HepG2 (cell line): ENCODE results near the gene PPDPF.

Source experiments
- AGO1 ChIP-seq: fragments of 200-400 bp; formaldehyde crosslinking; IDR thresholded peaks from 2 replicates; pipeline ENCODE4 v1.6.1; 2017; ENCODE audit warnings: mild to moderate bottlenecking, low read depth, low read length, moderate library complexity; ENCODE audit not compliant: poor library complexity, severe bottlenecking
- FOXP1 ChIP-seq, 2 experiments: fragments of 450-650 bp in 1 of 2; IDR thresholded peaks; 2 replicates each; pipeline ENCODE4 v1.6.1; 2017 to 2018; ENCODE audit warnings: antibody characterized with exemption in 1 of 2
- SMYD3 ChIP-seq: sonication (generic); formaldehyde crosslinking; IDR thresholded peaks from 2 replicates; pipeline ENCODE4 v1.8.1; 2023; ENCODE audit warnings: mild to moderate bottlenecking, missing genetic modification reagents
- SPEN ChIP-seq: sonication (generic); formaldehyde crosslinking; IDR thresholded peaks from 2 replicates; pipeline ENCODE4 v1.5.1; 2020; ENCODE audit warnings: low read depth, mild to moderate bottlenecking, missing genetic modification reagents
- TBP ChIP-seq: sonication (generic); formaldehyde crosslinking; IDR thresholded peaks from 2 replicates; pipeline ENCODE4 v1.5.0; 2020; ENCODE audit warnings: missing genetic modification reagents
- TBX3 ChIP-seq: fragments of 450-650 bp; IDR thresholded peaks from 2 replicates; pipeline ENCODE4 v1.6.1; 2017; ENCODE audit warnings: antibody characterized with exemption, mild to moderate bottlenecking, inconsistent platforms, borderline replicate concordance
- ZBTB3 ChIP-seq: sonication (generic); formaldehyde crosslinking; IDR thresholded peaks from 2 replicates; pipeline ENCODE4 v1.4.0; 2020; ENCODE audit warnings: low read depth, mild to moderate bottlenecking, moderate library complexity, missing genetic modification reagents, borderline replicate concordance
- ZNF792 ChIP-seq: IDR thresholded peaks from 2 replicates; pipeline ENCODE4 v1.6.1; 2016
- TF ChIP-seq, protein P1 (sequence below): sonication (generic); formaldehyde crosslinking; IDR thresholded peaks from 2 replicates; pipeline ENCODE4 v1.5.0; 2020; ENCODE audit warnings: mild to moderate bottlenecking, missing genetic modification reagents, borderline replicate concordance
- TF ChIP-seq, protein P2 (sequence below), 2 experiments: sonication (generic) in 1 of 2; formaldehyde crosslinking in 1 of 2; IDR thresholded peaks; 2 replicates each; pipeline versions ENCODE4 v1.5.1 to v1.6.1; 2011 to 2020; ENCODE audit warnings: borderline replicate concordance in 1 of 2, low read depth in 1 of 2, low read length in 1 of 2, mild to moderate bottlenecking in 1 of 2, missing genetic modification reagents in 1 of 2, moderate library complexity in 1 of 2
- TF ChIP-seq, protein P3 (sequence below): IDR thresholded peaks from 2 replicates; pipeline ENCODE4 v1.6.1; 2012; ENCODE audit warnings: low read length, improper control_type of control experiment

DNA sequence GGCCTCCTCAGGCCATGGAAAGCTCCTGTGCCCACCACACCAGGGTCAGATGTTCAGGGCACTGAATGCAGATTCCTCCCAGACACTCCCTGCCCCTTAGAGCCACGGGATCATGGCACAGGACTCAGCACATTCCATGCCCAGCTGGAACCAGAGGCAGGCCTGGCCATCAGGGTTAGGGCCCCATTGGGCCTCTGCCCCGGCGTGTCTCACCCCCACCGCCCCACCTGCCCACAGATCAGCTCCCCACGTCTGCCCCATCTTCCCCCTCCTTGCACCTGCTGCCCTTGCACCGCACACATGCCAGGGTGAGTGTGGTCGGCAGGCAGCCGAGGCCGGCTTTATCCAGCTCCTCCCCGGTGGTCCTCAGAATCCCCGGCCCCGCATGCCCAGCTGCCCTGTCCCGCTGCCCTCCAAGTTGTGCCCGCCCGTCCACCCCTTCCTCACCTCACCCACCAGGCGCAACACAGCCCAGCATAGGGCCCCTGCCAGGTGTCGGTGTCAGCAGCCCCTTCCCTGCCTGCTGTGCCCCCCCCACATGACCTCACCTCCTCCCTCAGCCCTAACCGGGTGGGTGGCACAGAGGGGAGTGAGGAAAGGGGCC is 29.2 kb downstream of the PPDPF start:
- TF ChIP-seq SPEN (CRISPR knock-in tag) = no peak
- TF ChIP-seq AGO1 = no peak
- TF ChIP-seq, protein P1, sequence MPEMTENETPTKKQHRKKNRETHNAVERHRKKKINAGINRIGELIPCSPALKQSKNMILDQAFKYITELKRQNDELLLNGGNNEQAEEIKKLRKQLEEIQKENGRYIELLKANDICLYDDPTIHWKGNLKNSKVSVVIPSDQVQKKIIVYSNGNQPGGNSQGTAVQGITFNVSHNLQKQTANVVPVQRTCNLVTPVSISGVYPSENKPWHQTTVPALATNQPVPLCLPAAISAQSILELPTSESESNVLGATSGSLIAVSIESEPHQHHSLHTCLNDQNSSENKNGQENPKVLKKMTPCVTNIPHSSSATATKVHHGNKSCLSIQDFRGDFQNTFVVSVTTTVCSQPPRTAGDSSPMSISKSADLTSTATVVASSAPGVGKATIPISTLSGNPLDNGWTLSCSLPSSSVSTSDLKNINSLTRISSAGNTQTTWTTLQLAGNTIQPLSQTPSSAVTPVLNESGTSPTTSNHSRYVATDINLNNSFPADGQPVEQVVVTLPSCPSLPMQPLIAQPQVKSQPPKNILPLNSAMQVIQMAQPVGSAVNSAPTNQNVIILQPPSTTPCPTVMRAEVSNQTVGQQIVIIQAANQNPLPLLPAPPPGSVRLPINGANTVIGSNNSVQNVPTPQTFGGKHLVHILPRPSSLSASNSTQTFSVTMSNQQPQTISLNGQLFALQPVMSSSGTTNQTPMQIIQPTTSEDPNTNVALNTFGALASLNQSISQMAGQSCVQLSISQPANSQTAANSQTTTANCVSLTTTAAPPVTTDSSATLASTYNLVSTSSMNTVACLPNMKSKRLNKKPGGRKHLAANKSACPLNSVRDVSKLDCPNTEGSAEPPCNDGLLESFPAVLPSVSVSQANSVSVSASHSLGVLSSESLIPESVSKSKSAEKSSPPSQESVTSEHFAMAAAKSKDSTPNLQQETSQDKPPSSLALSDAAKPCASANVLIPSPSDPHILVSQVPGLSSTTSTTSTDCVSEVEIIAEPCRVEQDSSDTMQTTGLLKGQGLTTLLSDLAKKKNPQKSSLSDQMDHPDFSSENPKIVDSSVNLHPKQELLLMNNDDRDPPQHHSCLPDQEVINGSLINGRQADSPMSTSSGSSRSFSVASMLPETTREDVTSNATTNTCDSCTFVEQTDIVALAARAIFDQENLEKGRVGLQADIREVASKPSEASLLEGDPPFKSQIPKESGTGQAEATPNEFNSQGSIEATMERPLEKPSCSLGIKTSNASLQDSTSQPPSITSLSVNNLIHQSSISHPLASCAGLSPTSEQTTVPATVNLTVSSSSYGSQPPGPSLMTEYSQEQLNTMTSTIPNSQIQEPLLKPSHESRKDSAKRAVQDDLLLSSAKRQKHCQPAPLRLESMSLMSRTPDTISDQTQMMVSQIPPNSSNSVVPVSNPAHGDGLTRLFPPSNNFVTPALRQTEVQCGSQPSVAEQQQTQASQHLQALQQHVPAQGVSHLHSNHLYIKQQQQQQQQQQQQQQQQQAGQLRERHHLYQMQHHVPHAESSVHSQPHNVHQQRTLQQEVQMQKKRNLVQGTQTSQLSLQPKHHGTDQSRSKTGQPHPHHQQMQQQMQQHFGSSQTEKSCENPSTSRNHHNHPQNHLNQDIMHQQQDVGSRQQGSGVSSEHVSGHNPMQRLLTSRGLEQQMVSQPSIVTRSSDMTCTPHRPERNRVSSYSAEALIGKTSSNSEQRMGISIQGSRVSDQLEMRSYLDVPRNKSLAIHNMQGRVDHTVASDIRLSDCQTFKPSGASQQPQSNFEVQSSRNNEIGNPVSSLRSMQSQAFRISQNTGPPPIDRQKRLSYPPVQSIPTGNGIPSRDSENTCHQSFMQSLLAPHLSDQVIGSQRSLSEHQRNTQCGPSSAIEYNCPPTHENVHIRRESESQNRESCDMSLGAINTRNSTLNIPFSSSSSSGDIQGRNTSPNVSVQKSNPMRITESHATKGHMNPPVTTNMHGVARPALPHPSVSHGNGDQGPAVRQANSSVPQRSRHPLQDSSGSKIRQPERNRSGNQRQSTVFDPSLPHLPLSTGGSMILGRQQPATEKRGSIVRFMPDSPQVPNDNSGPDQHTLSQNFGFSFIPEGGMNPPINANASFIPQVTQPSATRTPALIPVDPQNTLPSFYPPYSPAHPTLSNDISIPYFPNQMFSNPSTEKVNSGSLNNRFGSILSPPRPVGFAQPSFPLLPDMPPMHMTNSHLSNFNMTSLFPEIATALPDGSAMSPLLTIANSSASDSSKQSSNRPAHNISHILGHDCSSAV (CRISPR knock-in tag) = no peak
- TF ChIP-seq TBX3 = no peak
- TF ChIP-seq, protein P2, sequence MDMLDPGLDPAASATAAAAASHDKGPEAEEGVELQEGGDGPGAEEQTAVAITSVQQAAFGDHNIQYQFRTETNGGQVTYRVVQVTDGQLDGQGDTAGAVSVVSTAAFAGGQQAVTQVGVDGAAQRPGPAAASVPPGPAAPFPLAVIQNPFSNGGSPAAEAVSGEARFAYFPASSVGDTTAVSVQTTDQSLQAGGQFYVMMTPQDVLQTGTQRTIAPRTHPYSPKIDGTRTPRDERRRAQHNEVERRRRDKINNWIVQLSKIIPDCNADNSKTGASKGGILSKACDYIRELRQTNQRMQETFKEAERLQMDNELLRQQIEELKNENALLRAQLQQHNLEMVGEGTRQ (IDR thresholded peaks at IDR 0.05; ENCODE audit: low read depth, low read length) = no peak
- TF ChIP-seq, protein P2 (CRISPR knock-in tag; IDR thresholded peaks at IDR 0.05; ENCODE audit: borderline replicate concordance) = no peak
- TF ChIP-seq FOXP1 (IDR thresholded peaks at IDR 0.05) = no peak
- TF ChIP-seq FOXP1 (CRISPR knock-in tag; IDR thresholded peaks at IDR 0.05) = no peak
- TF ChIP-seq TBP (CRISPR knock-in tag) = no peak
- TF ChIP-seq, protein P3, sequence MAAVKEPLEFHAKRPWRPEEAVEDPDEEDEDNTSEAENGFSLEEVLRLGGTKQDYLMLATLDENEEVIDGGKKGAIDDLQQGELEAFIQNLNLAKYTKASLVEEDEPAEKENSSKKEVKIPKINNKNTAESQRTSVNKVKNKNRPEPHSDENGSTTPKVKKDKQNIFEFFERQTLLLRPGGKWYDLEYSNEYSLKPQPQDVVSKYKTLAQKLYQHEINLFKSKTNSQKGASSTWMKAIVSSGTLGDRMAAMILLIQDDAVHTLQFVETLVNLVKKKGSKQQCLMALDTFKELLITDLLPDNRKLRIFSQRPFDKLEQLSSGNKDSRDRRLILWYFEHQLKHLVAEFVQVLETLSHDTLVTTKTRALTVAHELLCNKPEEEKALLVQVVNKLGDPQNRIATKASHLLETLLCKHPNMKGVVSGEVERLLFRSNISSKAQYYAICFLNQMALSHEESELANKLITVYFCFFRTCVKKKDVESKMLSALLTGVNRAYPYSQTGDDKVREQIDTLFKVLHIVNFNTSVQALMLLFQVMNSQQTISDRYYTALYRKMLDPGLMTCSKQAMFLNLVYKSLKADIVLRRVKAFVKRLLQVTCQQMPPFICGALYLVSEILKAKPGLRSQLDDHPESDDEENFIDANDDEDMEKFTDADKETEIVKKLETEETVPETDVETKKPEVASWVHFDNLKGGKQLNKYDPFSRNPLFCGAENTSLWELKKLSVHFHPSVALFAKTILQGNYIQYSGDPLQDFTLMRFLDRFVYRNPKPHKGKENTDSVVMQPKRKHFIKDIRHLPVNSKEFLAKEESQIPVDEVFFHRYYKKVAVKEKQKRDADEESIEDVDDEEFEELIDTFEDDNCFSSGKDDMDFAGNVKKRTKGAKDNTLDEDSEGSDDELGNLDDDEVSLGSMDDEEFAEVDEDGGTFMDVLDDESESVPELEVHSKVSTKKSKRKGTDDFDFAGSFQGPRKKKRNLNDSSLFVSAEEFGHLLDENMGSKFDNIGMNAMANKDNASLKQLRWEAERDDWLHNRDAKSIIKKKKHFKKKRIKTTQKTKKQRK = no peak
- no peak for TF ChIP-seq ZBTB3
- no peak for TF ChIP-seq SMYD3 (CRISPR knock-in tag)
- TF ChIP-seq ZNF792 = no peak
